Measurements from ENCODE around the gene DENND4C.
A peak's percentile ranks its signal among the peaks of the same experiment; 100 is the strongest.
"Not testable (repeated sequence)": the region's sequence is repeated elsewhere in the genome, so short reads cannot be mapped to it uniquely, and the experiment has no call there.

Gene DENND4C

GRCh38 chr9:19229595-19230354, 718 bp upstream of the DENND4C start:
- DNase-seq = peak; percentile 57

- DNase-seq = peak; percentile 14
Measured at GRCh38 chr9:19231126-19231903, 822 bp downstream of the DENND4C start.

- no peak for DNase-seq
Measured at GRCh38 chr9:19231904-19232822, 1.7 kb downstream of the DENND4C start.

GRCh38 chr9:19232823-19233194, 2.3 kb downstream of the DENND4C start:
- no peak for DNase-seq

GRCh38 chr9:19233344-19233743, 2.9 kb downstream of the DENND4C start:
- no peak for DNase-seq

GRCh38 chr9:19239955-19240354, 9.5 kb downstream of the DENND4C start:
- no peak for DNase-seq

- DNase-seq = no peak
Measured at GRCh38 chr9:19241728-19242127, 11.2 kb downstream of the DENND4C start.

GRCh38 chr9:19243366-19244033, 13.0 kb downstream of the DENND4C start:
- DNase-seq = no peak

- no peak for DNase-seq
Measured at GRCh38 chr9:19246891-19247290, 16.4 kb downstream of the DENND4C start.

GRCh38 chr9:19247420-19247819, 16.9 kb downstream of the DENND4C start:
- DNase-seq = no peak

- DNase-seq = not testable (repeated sequence)
Measured at GRCh38 chr9:19250346-19250745, 19.9 kb downstream of the DENND4C start.

GRCh38 chr9:19251203-19251602, 20.7 kb downstream of the DENND4C start:
- not testable (repeated sequence) for DNase-seq

GRCh38 chr9:19251622-19252021, 21.1 kb downstream of the DENND4C start:
- not testable (repeated sequence) for DNase-seq

GRCh38 chr9:19252174-19252884, 21.8 kb downstream of the DENND4C start:
- DNase-seq = no peak

- no peak for DNase-seq
Measured at GRCh38 chr9:19252885-19253219, 22.4 kb downstream of the DENND4C start.

- no peak for DNase-seq
Measured at GRCh38 chr9:19255112-19255511, 24.6 kb downstream of the DENND4C start.

GRCh38 chr9:19255821-19256220, 25.3 kb downstream of the DENND4C start:
- DNase-seq = no peak

GRCh38 chr9:19259665-19260255, 29.3 kb downstream of the DENND4C start:
- not testable (repeated sequence) for DNase-seq

- DNase-seq = not testable (repeated sequence)
Measured at GRCh38 chr9:19265602-19266001, 35.1 kb downstream of the DENND4C start.

- not testable (repeated sequence) for DNase-seq
Measured at GRCh38 chr9:19266778-19267384, 36.4 kb downstream of the DENND4C start.

- no peak for DNase-seq
Measured at GRCh38 chr9:19269582-19269981, 39.1 kb downstream of the DENND4C start.
